Pancreas (tissue), 10 donors: Measurements from ENCODE around the gene VWF. TPM values are rescaled to one million over a fixed set of nuclear protein-coding genes. Genes with fewer than 3 reads are reported as not detected.

ENCODE experiments used
- ATAC-seq, 4 donors: fragments of 200-7000 bp; cut with Tn5 transposase; one replicate each; pipeline versions ENCODE4 v1.8.0 to v1.9.1; 2020; ENCODE audit warnings: mild to moderate bottlenecking in 4 of 4, moderate library complexity in 4 of 4
- DNase-seq, 6 donors: peaks; one replicate each; pipeline ENCODE4 v3.0.0-alpha.2; 2020
- FAIRE-seq: peaks from 2 replicates; lab custom pipeline; 2012; peaks lifted over from hg19 to GRCh38; lab: Jason Lieb, UNC
- H3K27ac ChIP-seq, 4 donors: fragments of 200-600 bp; sonication (generic); 1 replicate in 3 of 4; 2 replicates in 1 of 4; pipeline versions ENCODE4 v1.5.0 to v1.8.0; 2020
- H3K27me3 ChIP-seq, 4 donors: fragments of 200-600 bp; one replicate each; pipeline ENCODE4 v1.8.0; 2021
- H3K36me3 ChIP-seq, 3 donors: fragments of 200-600 bp; sonication (generic) in 1 of 3; one replicate each; pipeline versions ENCODE4 v1.5.0 to v1.8.0; 2020 to 2021
- H3K4me1 ChIP-seq, 3 donors: fragments of 200-600 bp; one replicate each; pipeline ENCODE4 v1.8.0; 2021
- H3K4me3 ChIP-seq, 4 donors: fragments of 200-600 bp; sonication (generic) in 2 of 4; one replicate each; pipeline versions ENCODE4 v1.5.0 to v1.8.0; 2020 to 2021
- H3K9me3 ChIP-seq, 4 donors: fragments of 200-600 bp; one replicate each; pipeline ENCODE4 v1.8.0; 2021
- CTCF ChIP-seq, 4 donors: fragments of 200-600 bp; sonication (generic) in 3 of 4; IDR thresholded peaks; one replicate each; pipeline versions ENCODE4 v1.5.0 to v1.8.0; 2021; ENCODE audit warnings: antibody characterized with exemption in 4 of 4
- WGBS, 2 donors: extraction: QIAGEN DNeasy Blood & Tissue Kit; methylation state at CpG; one replicate each; pipeline ENCODE4 v1.1.7; 2013; 5-methylcytosine and 5-hydroxymethylcytosine counted together
- intact Hi-C, 3 donors: fragments of 100-400 bp; cut with DNase I; formaldehyde crosslinking; loops; one replicate each; pipeline versions ENCODE4 v1.11.1 to v1.14.2; 2022
- polyA plus RNA-seq, 2 donors: library from polyadenylated mRNA; stranded (reverse); fragments of 200-250 nt; gene quantifications; one replicate each; pipeline ENCODE4 v1.2.3, GENCODE V29; 2013
- total RNA-seq, 6 donors: library from RNA; stranded (reverse); fragmentation: NEBNext Ultra II Directional in 4 of 6; extraction: Animal tissue kit (Norgen Biotek cat#: 25700) in 4 of 6; gene quantifications; one replicate each; pipeline versions ENCODE4 v1.2.1 to v1.2.4, GENCODE V29; 2021 to 2023
- donor health status: healthy with polysubstance abuse.
- donor health status: DM: no; HTN: no; CAD: no; lungs with moderate emphysema.
- donor health status: DM: no; HTN: no; CAD: no.
- donor health status: control.
- donor health status: control.
- donor health status: Bipolar disorder and iron deficiency.
- donor health status: DM: yes; HTN: yes; CAD: no.
- donor health status: DM: no; HTN: no; CAD: no.
- donor health status: DM: no; HTN: no; CAD: no.
- donor health status: DM: yes; HTN: yes; CAD: no.

Gene VWF
- total and polyA plus RNA-seq, 8 donors = 15.9 to 53.1 (median 29.1) TPM

GRCh38 chr12:6073426-6073825 is 51.0 kb downstream of the VWF start:
- no peak for TF ChIP-seq CTCF (IDR thresholded peaks at IDR 0.05)
- no peak overlapping the region for H3K27ac ChIP-seq
- DNase-seq = no peak
- no peak for ATAC-seq
- no peaks in the 10 kb centered on the region for H3K9me3 ChIP-seq
- FAIRE-seq = no peak
- H3K4me3 ChIP-seq = no peak overlapping the region
- intact Hi-C loops = no loop called here
- 39 to 47% methylated on average over 7 of the region's 7 CpGs for WGBS, 2 donors
- peaks cover 0 to 7% (median 0%) of the 10 kb centered on the region in 4 donors for H3K27me3 ChIP-seq
- no peaks in the 10 kb centered on the region for H3K4me1 ChIP-seq
- H3K36me3 ChIP-seq = no peaks in the 10 kb centered on the region

DNA sequence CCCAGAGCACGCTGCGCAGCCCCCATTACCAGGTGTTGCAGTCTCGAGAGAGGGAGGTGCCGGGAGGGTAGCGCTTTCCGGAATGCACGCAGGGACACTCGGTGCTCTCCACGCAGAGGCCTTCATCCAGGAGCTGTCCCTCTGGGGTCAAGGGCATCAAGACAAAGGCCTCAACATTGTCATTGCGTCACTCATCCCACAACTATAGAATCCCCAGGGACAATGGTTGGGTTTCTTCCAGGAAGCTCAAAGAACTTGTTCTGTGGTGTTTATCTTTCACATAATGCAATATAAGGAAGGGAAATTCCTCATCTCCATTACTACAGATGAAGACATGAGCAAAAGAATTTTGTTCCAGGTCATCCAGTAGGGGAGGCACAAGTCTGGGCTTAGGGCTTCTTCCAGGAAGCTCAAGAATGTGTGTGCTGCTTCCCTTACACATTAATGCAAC is 52.1 kb downstream of the VWF start:
- H3K27me3 ChIP-seq = peaks cover 0 to 7% (median 0%) of the 10 kb centered on the region in 4 donors
- no peak for ATAC-seq
- no peak overlapping the region for H3K27ac ChIP-seq
- H3K9me3 ChIP-seq = no peaks in the 10 kb centered on the region
- no peaks in the 10 kb centered on the region for H3K4me1 ChIP-seq
- H3K36me3 ChIP-seq = no peaks in the 10 kb centered on the region
- DNase-seq = no peak
- no peak overlapping the region for H3K4me3 ChIP-seq
- no peak for FAIRE-seq
- TF ChIP-seq CTCF (IDR thresholded peaks at IDR 0.05) = no peak
- intact Hi-C loops = no loop called here
- 84 to 89% methylated on average over 10 of the region's 10 CpGs for WGBS, 2 donors

DNA sequence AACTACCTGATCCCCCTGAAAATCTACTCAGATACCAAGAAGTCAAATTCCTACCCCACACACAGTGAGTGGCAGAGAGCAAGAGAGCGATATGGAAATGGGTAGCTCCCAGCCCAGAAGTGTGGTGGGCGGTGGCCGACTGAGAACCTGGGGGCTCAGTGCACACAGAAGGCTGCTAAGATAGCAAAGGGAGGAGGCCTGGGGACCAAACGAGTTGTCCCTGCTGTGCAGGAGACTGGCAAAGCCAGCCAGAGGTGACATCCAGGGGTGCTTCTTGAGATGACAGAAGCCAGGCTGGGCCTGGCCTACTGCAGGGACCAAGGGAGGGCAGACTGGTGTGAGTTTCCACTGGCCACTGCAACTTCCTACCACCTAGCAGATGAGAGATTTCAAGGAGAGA is 52.9 kb downstream of the VWF start:
- WGBS, 2 donors = 83 to 90% methylated on average over 4 of the region's 4 CpGs

DNA sequence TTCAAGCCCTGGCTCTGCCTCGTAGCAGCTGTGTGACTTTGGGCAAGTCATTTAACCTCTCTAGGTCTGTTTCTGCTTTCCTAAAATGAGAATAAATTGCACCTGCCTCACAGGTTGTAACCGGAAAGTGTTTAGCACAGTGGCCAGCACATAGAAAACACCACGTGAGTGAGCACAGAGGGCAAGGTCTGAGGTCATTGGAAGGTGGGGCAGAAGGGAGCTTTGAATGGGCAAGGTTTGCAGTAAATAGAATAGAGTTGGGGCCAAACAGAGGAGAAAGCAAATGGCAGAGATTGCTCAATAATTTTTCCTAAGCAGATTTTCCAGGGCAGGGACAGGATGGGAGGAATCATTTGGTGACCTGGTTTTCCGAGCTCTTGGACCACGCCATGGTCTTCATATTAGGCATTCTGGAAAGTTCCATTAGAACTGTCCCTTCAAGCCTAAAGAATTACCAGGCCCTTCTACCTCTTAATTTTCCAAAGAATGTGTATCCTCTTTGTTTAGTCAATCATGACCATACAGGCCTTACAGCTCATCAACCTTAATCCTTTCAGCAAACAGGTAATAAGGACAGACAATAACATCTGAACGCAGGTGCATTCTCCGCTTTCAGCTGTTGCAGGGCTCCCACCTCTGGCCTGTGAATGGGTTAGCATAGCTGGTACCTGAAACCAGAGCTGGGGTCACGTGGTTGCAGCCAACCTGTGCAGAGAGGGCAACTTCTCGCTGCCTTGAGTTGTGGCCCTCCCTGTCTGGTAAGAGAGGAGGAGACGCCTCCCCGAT is 53.8 kb downstream of the VWF start:
- no peak overlapping the region for H3K27ac ChIP-seq
- no peaks in the 10 kb centered on the region for H3K36me3 ChIP-seq
- ATAC-seq (no peak), FAIRE-seq (no peak), DNase-seq (no peak)
- intact Hi-C loops = no loop called here
- H3K27me3 ChIP-seq = peaks cover 0 to 5% (median 0%) of the 10 kb centered on the region in 4 donors
- H3K9me3 ChIP-seq = no peaks in the 10 kb centered on the region
- no peaks in the 10 kb centered on the region for H3K4me1 ChIP-seq
- no peak overlapping the region for H3K4me3 ChIP-seq
- no peak for TF ChIP-seq CTCF (IDR thresholded peaks at IDR 0.05)
- 80 to 83% methylated on average over 11 of the region's 11 CpGs for WGBS, 2 donors

More for the DNA sequence above, 52.9 kb downstream of the VWF start:
- TF ChIP-seq CTCF (IDR thresholded peaks at IDR 0.05) = no peak
- H3K36me3 ChIP-seq = no peaks in the 10 kb centered on the region
- H3K4me1 ChIP-seq = no peaks in the 10 kb centered on the region
- H3K27ac ChIP-seq = no peak overlapping the region
- FAIRE-seq (no peak), DNase-seq (no peak), ATAC-seq (no peak)
- intact Hi-C loops = no loop called here
- peaks cover 0 to 7% (median 0%) of the 10 kb centered on the region in 4 donors for H3K27me3 ChIP-seq
- no peaks in the 10 kb centered on the region for H3K9me3 ChIP-seq
- no peak overlapping the region for H3K4me3 ChIP-seq
